GM12878 (cell line): Measurements from ENCODE around the gene ZNF668. TPM values are rescaled to one million over a fixed set of nuclear protein-coding genes. Genes with fewer than 3 reads are reported as not detected.

Experiments
- ASH2L ChIP-seq: fragments of 300-600, 200-600 bp; sonication (generic); IDR thresholded peaks from 2 replicates; pipeline ENCODE4 v1.6.1; 2017; ENCODE audit warnings: low read depth, mild to moderate bottlenecking, borderline replicate concordance
- BACH1 ChIP-seq: fragments of 450-650 bp; IDR thresholded peaks from 2 replicates; pipeline ENCODE4 v1.6.1; 2017; ENCODE audit warnings: mild to moderate bottlenecking, borderline replicate concordance
- CHD2 ChIP-seq: IDR thresholded peaks from 2 replicates; pipeline ENCODE4 v1.6.1; 2011; ENCODE audit warnings: low read depth, low read length, improper control_type of control experiment, borderline replicate concordance
- CREB1 ChIP-seq: IDR thresholded peaks from 2 replicates; pipeline ENCODE4 v1.6.1; 2012; ENCODE audit warnings: low read depth, mild to moderate bottlenecking, inconsistent platforms
- EP300 ChIP-seq, 2 experiments: fragments of 150-350 bp in 1 of 2; IDR thresholded peaks; 2 replicates each; pipeline ENCODE4 v1.6.1; 2011 to 2012; ENCODE audit warnings: low read depth in 2 of 2, low read length in 2 of 2, borderline replicate concordance in 1 of 2, improper control_type of control experiment in 1 of 2, inconsistent platforms in 1 of 2; ENCODE audit not compliant: control insufficient read depth in 1 of 2
- GABPA ChIP-seq: IDR thresholded peaks from 2 replicates; pipeline ENCODE4 v1.6.1; 2014; ENCODE audit warnings: antibody characterized with exemption, low read depth, mild to moderate bottlenecking, inconsistent platforms
- HDAC6 ChIP-seq: fragments of 200-600 bp; sonication (generic); IDR thresholded peaks from one replicate; pipeline ENCODE4 v1.8.0; 2017; ENCODE audit warnings: antibody characterized with exemption; ENCODE audit not compliant: unreplicated experiment
- RCOR1 ChIP-seq: conservative IDR thresholded peaks from 2 replicates; pipeline ENCODE4 v1.6.1; 2012; ENCODE audit warnings: low read depth, low read length, improper control_type of control experiment
- SMARCA5 ChIP-seq: fragments of 450-650 bp; IDR thresholded peaks from 2 replicates; pipeline ENCODE4 v1.6.1; 2017; ENCODE audit warnings: mild to moderate bottlenecking
- SUZ12 ChIP-seq: fragments of 200-600 bp; sonication (generic); IDR thresholded peaks from one replicate; pipeline ENCODE4 v1.6.1; 2018; ENCODE audit warnings: antibody characterized with exemption, mild to moderate bottlenecking; ENCODE audit not compliant: unreplicated experiment
- polyA plus RNA-seq, 11 experiments: library from polyadenylated mRNA; depleted of rRNA in 4 of 11; unstranded in 6 of 11; stranded (reverse) in 5 of 11; fragments of >200 nt; fragmentation: Nextera tagmentation in 4 of 11; fragmentation: Illumina TruSeq in 1 of 11; extraction: Ambion mirVana in 4 of 11; extraction: Trizol in 1 of 11; gene quantifications; 1 replicate in 1 of 11; 2 replicates in 10 of 11; pipeline versions ENCODE4 v1.2.1 to v1.2.3, GENCODE V29; 2011 to 2016; ENCODE audit warnings: inconsistent platforms in 2 of 11, missing spikeins in 2 of 11, low read depth in 1 of 11
- total RNA-seq, 4 experiments: library from RNA; depleted of rRNA in 3 of 4; stranded (reverse); fragments of >200 nt in 3 of 4; fragmentation: Illumina TruSeq in 1 of 4; extraction: Trizol in 1 of 4; gene quantifications; 2 replicates each; pipeline versions ENCODE4 v1.2.1 to v1.2.3, GENCODE V29; 2013 to 2021
- TF ChIP-seq, protein P1 (sequence below): fragments of 450-650 bp; IDR thresholded peaks from 2 replicates; pipeline ENCODE4 v1.6.1; 2018; ENCODE audit warnings: borderline replicate concordance, mild to moderate bottlenecking; ENCODE audit not compliant: partially characterized antibody
- TF ChIP-seq, protein P2 (sequence below): IDR thresholded peaks from 2 replicates; pipeline ENCODE4 v1.6.1; 2012; ENCODE audit warnings: mild to moderate bottlenecking, low read depth, low read length
- TF ChIP-seq, protein P3 (sequence below): fragments of 450-650 bp; formaldehyde crosslinking; IDR thresholded peaks from 2 replicates; pipeline ENCODE4 v1.4.0; 2020; ENCODE audit warnings: mild to moderate bottlenecking, moderate library complexity
- TF ChIP-seq, protein P4 (sequence below): IDR thresholded peaks from 2 replicates; pipeline ENCODE4 v1.6.1; 2011; ENCODE audit warnings: low read depth, low read length, improper control_type of control experiment, borderline replicate concordance

The ZNF668 gene
- total and polyA plus RNA-seq, 10 of the 15 experiments (the other 5 are each of a cell fraction or from before 2014, with no cell fraction given) = 0.05 to 20.7 (median 10.0) TPM; not detected in 1

DNA sequence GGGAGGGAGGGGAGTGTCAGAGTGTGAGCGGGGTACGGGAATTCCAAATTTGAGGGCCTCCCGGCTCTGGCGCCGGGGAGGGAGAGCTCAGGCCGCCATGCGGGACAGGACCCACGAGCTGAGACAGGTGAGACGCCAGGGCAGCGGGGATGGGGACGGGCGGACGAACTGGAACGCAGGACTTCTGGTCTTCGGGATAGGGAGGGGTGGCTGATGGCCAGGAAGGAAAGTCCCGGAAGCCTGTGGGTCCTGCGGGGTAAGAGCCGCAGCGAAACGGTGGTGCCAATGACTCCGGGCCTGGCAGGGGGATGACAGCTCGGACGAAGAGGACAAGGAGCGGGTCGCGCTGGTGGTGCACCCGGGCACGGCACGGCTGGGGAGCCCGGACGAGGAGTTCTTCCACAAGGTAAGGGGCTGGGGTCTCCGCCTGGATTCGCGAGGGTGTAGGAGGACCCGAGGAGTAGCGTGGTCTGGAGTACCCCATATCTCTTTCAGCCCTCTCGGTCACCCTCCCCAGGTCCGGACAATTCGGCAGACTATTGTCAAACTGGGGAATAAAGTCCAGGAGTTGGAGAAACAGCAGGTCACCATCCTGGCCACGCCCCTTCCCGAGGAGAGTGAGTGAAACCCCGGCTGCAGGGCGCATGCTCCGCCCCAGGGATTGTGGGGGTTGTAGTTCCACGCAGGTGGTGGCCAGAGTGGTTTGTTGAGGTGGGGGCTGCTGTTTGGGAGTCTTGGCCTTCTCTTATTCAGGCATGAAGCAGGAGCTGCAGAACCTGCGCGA is 40.1 kb downstream of the ZNF668 start (continued):
- TF ChIP-seq, protein P1, sequence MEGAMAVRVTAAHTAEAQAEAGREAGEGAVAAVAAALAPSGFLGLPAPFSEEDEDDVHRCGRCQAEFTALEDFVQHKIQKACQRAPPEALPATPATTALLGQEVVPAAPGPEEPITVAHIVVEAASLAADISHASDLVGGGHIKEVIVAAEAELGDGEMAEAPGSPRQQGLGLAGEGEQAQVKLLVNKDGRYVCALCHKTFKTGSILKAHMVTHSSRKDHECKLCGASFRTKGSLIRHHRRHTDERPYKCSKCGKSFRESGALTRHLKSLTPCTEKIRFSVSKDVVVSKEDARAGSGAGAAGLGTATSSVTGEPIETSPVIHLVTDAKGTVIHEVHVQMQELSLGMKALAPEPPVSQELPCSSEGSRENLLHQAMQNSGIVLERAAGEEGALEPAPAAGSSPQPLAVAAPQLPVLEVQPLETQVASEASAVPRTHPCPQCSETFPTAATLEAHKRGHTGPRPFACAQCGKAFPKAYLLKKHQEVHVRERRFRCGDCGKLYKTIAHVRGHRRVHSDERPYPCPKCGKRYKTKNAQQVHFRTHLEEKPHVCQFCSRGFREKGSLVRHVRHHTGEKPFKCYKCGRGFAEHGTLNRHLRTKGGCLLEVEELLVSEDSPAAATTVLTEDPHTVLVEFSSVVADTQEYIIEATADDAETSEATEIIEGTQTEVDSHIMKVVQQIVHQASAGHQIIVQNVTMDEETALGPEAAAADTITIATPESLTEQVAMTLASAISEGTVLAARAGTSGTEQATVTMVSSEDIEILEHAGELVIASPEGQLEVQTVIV = no peak
- TF ChIP-seq CREB1 (no peak), CHD2 (no peak), ASH2L (no peak), SMARCA5 (no peak), HDAC6 (no peak), GABPA (no peak; the same call in 1 of the 2 replicates), EP300 (IDR thresholded peaks at IDR 0.05; ENCODE audit: borderline replicate concordance in 1 of 2, control insufficient read depth in 1 of 2, low read depth in 2 of 2, low read length in 2 of 2) (no peak), RCOR1 (no peak), SUZ12 (no peak), BACH1 (no peak)
- TF ChIP-seq, protein P2, sequence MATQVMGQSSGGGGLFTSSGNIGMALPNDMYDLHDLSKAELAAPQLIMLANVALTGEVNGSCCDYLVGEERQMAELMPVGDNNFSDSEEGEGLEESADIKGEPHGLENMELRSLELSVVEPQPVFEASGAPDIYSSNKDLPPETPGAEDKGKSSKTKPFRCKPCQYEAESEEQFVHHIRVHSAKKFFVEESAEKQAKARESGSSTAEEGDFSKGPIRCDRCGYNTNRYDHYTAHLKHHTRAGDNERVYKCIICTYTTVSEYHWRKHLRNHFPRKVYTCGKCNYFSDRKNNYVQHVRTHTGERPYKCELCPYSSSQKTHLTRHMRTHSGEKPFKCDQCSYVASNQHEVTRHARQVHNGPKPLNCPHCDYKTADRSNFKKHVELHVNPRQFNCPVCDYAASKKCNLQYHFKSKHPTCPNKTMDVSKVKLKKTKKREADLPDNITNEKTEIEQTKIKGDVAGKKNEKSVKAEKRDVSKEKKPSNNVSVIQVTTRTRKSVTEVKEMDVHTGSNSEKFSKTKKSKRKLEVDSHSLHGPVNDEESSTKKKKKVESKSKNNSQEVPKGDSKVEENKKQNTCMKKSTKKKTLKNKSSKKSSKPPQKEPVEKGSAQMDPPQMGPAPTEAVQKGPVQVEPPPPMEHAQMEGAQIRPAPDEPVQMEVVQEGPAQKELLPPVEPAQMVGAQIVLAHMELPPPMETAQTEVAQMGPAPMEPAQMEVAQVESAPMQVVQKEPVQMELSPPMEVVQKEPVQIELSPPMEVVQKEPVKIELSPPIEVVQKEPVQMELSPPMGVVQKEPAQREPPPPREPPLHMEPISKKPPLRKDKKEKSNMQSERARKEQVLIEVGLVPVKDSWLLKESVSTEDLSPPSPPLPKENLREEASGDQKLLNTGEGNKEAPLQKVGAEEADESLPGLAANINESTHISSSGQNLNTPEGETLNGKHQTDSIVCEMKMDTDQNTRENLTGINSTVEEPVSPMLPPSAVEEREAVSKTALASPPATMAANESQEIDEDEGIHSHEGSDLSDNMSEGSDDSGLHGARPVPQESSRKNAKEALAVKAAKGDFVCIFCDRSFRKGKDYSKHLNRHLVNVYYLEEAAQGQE = no peak
- TF ChIP-seq, protein P3, sequence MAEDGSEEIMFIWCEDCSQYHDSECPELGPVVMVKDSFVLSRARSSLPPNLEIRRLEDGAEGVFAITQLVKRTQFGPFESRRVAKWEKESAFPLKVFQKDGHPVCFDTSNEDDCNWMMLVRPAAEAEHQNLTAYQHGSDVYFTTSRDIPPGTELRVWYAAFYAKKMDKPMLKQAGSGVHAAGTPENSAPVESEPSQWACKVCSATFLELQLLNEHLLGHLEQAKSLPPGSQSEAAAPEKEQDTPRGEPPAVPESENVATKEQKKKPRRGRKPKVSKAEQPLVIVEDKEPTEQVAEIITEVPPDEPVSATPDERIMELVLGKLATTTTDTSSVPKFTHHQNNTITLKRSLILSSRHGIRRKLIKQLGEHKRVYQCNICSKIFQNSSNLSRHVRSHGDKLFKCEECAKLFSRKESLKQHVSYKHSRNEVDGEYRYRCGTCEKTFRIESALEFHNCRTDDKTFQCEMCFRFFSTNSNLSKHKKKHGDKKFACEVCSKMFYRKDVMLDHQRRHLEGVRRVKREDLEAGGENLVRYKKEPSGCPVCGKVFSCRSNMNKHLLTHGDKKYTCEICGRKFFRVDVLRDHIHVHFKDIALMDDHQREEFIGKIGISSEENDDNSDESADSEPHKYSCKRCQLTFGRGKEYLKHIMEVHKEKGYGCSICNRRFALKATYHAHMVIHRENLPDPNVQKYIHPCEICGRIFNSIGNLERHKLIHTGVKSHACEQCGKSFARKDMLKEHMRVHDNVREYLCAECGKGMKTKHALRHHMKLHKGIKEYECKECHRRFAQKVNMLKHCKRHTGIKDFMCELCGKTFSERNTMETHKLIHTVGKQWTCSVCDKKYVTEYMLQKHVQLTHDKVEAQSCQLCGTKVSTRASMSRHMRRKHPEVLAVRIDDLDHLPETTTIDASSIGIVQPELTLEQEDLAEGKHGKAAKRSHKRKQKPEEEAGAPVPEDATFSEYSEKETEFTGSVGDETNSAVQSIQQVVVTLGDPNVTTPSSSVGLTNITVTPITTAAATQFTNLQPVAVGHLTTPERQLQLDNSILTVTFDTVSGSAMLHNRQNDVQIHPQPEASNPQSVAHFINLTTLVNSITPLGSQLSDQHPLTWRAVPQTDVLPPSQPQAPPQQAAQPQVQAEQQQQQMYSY (CRISPR knock-in tag) = no peak
- TF ChIP-seq, protein P4, sequence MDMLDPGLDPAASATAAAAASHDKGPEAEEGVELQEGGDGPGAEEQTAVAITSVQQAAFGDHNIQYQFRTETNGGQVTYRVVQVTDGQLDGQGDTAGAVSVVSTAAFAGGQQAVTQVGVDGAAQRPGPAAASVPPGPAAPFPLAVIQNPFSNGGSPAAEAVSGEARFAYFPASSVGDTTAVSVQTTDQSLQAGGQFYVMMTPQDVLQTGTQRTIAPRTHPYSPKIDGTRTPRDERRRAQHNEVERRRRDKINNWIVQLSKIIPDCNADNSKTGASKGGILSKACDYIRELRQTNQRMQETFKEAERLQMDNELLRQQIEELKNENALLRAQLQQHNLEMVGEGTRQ = no peak
